H1 (cell line): Measurements from ENCODE around the gene KHDRBS2. TPM values are rescaled to one million over a fixed set of nuclear protein-coding genes. Genes with fewer than 3 reads are reported as not detected.

Experiments used
- CTCF ChIA-PET: fragments of 300-600 bp; sonication (Branson Sonifier 250); formaldehyde crosslinking; loops from one replicate; lab custom pipeline; 2021; ENCODE audit not compliant: partially characterized antibody; lab: Charles Lee
- POLR2A ChIA-PET: fragments of 300-600 bp; sonication (Branson Sonifier 250); formaldehyde crosslinking; loops from one replicate; lab custom pipeline; 2021; ENCODE audit warnings: inconsistent platforms; ENCODE audit not compliant: partially characterized antibody; lab: Charles Lee
- DNase-seq, 2 experiments: peaks; one replicate each; pipeline versions ENCODE4 v3.0.0 to v3.0.0-alpha.2; 2010 to 2022; ENCODE audit warnings: low spot score in 2 of 2, low read depth in 1 of 2, mixed read lengths in 1 of 2
- FAIRE-seq: peaks from 2 replicates; lab custom pipeline; 2011; peaks lifted over from hg19 to GRCh38; lab: Jason Lieb, UNC
- H2AFZ ChIP-seq: 2 replicates; pipeline ENCODE4 v1.8.1; 2012; ENCODE audit warnings: low read length, inconsistent platforms
- H2AK5ac ChIP-seq: 2 replicates; pipeline ENCODE4 v1.6.1; 2013; ENCODE audit warnings: low read depth, low read length
- H2BK120ac ChIP-seq: replicated peaks from 2 replicates; pipeline ENCODE3; 2013; ENCODE audit warnings: low read depth, low read length, inconsistent platforms
- H2BK12ac ChIP-seq: 2 replicates; pipeline ENCODE4 v1.6.1; 2013; ENCODE audit warnings: low read depth, low read length
- H2BK15ac ChIP-seq: 2 replicates; pipeline ENCODE4 v1.6.1; 2013; ENCODE audit warnings: low read length
- H2BK20ac ChIP-seq: 2 replicates; pipeline ENCODE4 v1.6.1; 2013; ENCODE audit warnings: low read length
- H2BK5ac ChIP-seq: 2 replicates; pipeline ENCODE4 v1.6.1; 2013; ENCODE audit warnings: low read depth, low read length
- H3K14ac ChIP-seq: 2 replicates; pipeline ENCODE4 v1.6.1; 2013; ENCODE audit warnings: inconsistent platforms; ENCODE audit not compliant: insufficient read length
- H3K18ac ChIP-seq: 2 replicates; pipeline ENCODE4 v1.6.1; 2013; ENCODE audit warnings: low read length; ENCODE audit errors: extremely low read depth
- H3K23ac ChIP-seq: 2 replicates; pipeline ENCODE4 v1.6.1; 2013; ENCODE audit warnings: inconsistent platforms; ENCODE audit not compliant: insufficient read length
- H3K23me2 ChIP-seq: 2 replicates; pipeline ENCODE4 v1.6.1; 2013; ENCODE audit warnings: low read depth, low read length
- H3K27ac ChIP-seq: 2 replicates; pipeline ENCODE4 v1.6.1; 2011; ENCODE audit warnings: low read depth, low read length, inconsistent platforms
- H3K27me3 ChIP-seq, 4 experiments: replicated peaks in 1 of 4; 1 replicate in 1 of 4; 2 replicates in 3 of 4; pipeline versions ENCODE4 v1.6.1 to v1.8.1; 2011 to 2013; ENCODE audit warnings: low read length in 3 of 4, mild to moderate bottlenecking in 3 of 4, inconsistent platforms in 2 of 4, mixed read lengths in 2 of 4, moderate library complexity in 1 of 4; ENCODE audit not compliant: control insufficient read depth in 3 of 4, insufficient read depth in 3 of 4; ENCODE audit errors: extremely low read depth in 1 of 4
- H3K36me3 ChIP-seq, 4 experiments: 2 replicates each; pipeline versions ENCODE4 v1.6.1 to v1.8.1; 2011 to 2013; ENCODE audit warnings: mild to moderate bottlenecking in 4 of 4, low read length in 3 of 4, moderate library complexity in 2 of 4, control low read depth in 1 of 4, inconsistent platforms in 1 of 4; ENCODE audit not compliant: insufficient read depth in 4 of 4, control insufficient read depth in 2 of 4
- H3K4ac ChIP-seq: replicated peaks from 2 replicates; pipeline ENCODE3; 2013; ENCODE audit warnings: low read length, low read depth, mixed read lengths, inconsistent platforms; ENCODE audit not compliant: insufficient read length
- H3K4me1 ChIP-seq, 4 experiments: replicated peaks in 1 of 4; 1 replicate in 1 of 4; 2 replicates in 3 of 4; pipeline versions ENCODE4 v1.6.1 to v1.8.1; 2011 to 2013; ENCODE audit warnings: low read length in 3 of 4, inconsistent platforms in 2 of 4, mixed read lengths in 1 of 4; ENCODE audit not compliant: insufficient read depth in 4 of 4, control insufficient read depth in 3 of 4
- H3K4me2 ChIP-seq, 2 experiments: 2 replicates each; pipeline versions ENCODE4 v1.6.1 to v1.8.1; 2011 to 2013; ENCODE audit warnings: low read depth in 2 of 2, low read length in 2 of 2, control low read depth in 1 of 2, inconsistent platforms in 1 of 2, mild to moderate bottlenecking in 1 of 2; ENCODE audit not compliant: insufficient read depth in 1 of 2
- H3K4me3 ChIP-seq, 4 experiments: fragments of 200-600, 300-600 bp in 1 of 4; sonication (generic), shearing (Covaris generic), sonication (Bioruptor Twin) in 1 of 4; 2 replicates each; pipeline versions ENCODE4 v1.5.1 to v1.8.1; 2011 to 2016; ENCODE audit warnings: low read length in 4 of 4, low read depth in 3 of 4, control low read depth in 2 of 4, inconsistent platforms in 2 of 4, mild to moderate bottlenecking in 2 of 4, mixed read lengths in 1 of 4, moderate library complexity in 1 of 4; ENCODE audit not compliant: insufficient read depth in 2 of 4; ENCODE audit errors: extremely low read depth in 1 of 4
- H3K56ac ChIP-seq: replicated peaks from 2 replicates; pipeline ENCODE3; 2013; ENCODE audit warnings: low read depth, mild to moderate bottlenecking, mixed read lengths, low read length, inconsistent platforms; ENCODE audit not compliant: insufficient read length
- H3K79me1 ChIP-seq: 2 replicates; pipeline ENCODE4 v1.6.1; 2013; ENCODE audit warnings: low read depth, low read length, control low read depth
- H3K79me2 ChIP-seq, 2 experiments: 2 replicates each; pipeline versions ENCODE4 v1.6.1 to v1.8.1; 2012 to 2013; ENCODE audit warnings: low read length in 2 of 2, mild to moderate bottlenecking in 2 of 2, inconsistent platforms in 1 of 2; ENCODE audit not compliant: insufficient read depth in 2 of 2, control insufficient read depth in 1 of 2
- H3K9ac ChIP-seq, 4 experiments: replicated peaks in 1 of 4; 1 replicate in 1 of 4; 2 replicates in 3 of 4; pipeline versions ENCODE4 v1.6.1 to v1.8.1; 2011 to 2013; ENCODE audit warnings: low read depth in 3 of 4, low read length in 3 of 4, control low read depth in 2 of 4, mild to moderate bottlenecking in 2 of 4, moderate library complexity in 2 of 4, inconsistent platforms in 1 of 4; ENCODE audit errors: extremely low read depth in 1 of 4
- H3K9me3 ChIP-seq, 2 experiments: 2 replicates each; pipeline versions ENCODE4 v1.6.1 to v1.8.1; 2012 to 2013; ENCODE audit warnings: mild to moderate bottlenecking in 2 of 2, moderate library complexity in 2 of 2, control low read depth in 1 of 2, inconsistent platforms in 1 of 2, low read depth in 1 of 2, low read length in 1 of 2, mixed read lengths in 1 of 2; ENCODE audit not compliant: insufficient read depth in 2 of 2
- H4K20me1 ChIP-seq, 2 experiments: replicated peaks in 1 of 2; 2 replicates each; pipeline versions ENCODE3 to v1.8.1; 2011 to 2013; ENCODE audit warnings: inconsistent platforms in 2 of 2, low read length in 2 of 2, mild to moderate bottlenecking in 1 of 2; ENCODE audit not compliant: insufficient read depth in 2 of 2, control insufficient read depth in 1 of 2
- H4K5ac ChIP-seq: 2 replicates; pipeline ENCODE4 v1.6.1; 2013; ENCODE audit warnings: low read length, low read depth, mixed read lengths, inconsistent platforms; ENCODE audit not compliant: insufficient read length
- H4K8ac ChIP-seq: 2 replicates; pipeline ENCODE4 v1.8.0; 2013; ENCODE audit warnings: mild to moderate bottlenecking, moderate library complexity, low read length, inconsistent platforms; ENCODE audit not compliant: insufficient read depth; ENCODE audit errors: extremely low read depth
- H4K91ac ChIP-seq: replicated peaks from 2 replicates; pipeline ENCODE3; 2013; ENCODE audit warnings: low read length, mixed read lengths, inconsistent platforms; ENCODE audit not compliant: insufficient read length
- BACH1 ChIP-seq: IDR thresholded peaks from 2 replicates; pipeline ENCODE4 v1.6.1; 2012; ENCODE audit warnings: low read length, improper control_type of control experiment
- BCL11A ChIP-seq, 2 experiments: IDR thresholded peaks; one replicate each; pipeline ENCODE4 v1.6.1; 2011; ENCODE audit warnings: low read depth in 2 of 2, low read length in 2 of 2, mild to moderate bottlenecking in 2 of 2
- CHD2 ChIP-seq: IDR thresholded peaks from 2 replicates; pipeline ENCODE4 v1.6.1; 2012; ENCODE audit warnings: low read length, improper control_type of control experiment
- CREB1 ChIP-seq: IDR thresholded peaks from 2 replicates; pipeline ENCODE4 v1.6.1; 2012; ENCODE audit warnings: inconsistent platforms
- EGR1 ChIP-seq: IDR thresholded peaks from 2 replicates; pipeline ENCODE4 v1.6.1; 2011; ENCODE audit warnings: low read depth, low read length, borderline replicate concordance
- FOSL1 ChIP-seq: IDR thresholded peaks from 2 replicates; pipeline ENCODE4 v1.6.1; 2011; ENCODE audit warnings: mild to moderate bottlenecking, low read depth, low read length, moderate library complexity; ENCODE audit not compliant: insufficient read depth
- GTF2F1 ChIP-seq: IDR thresholded peaks from 2 replicates; pipeline ENCODE4 v1.6.1; 2012; ENCODE audit warnings: low read depth, low read length, improper control_type of control experiment, borderline replicate concordance
- NRF1 ChIP-seq: IDR thresholded peaks from 2 replicates; pipeline ENCODE4 v1.6.1; 2011; ENCODE audit warnings: mild to moderate bottlenecking, low read depth, low read length, improper control_type of control experiment
- RBBP5 ChIP-seq: IDR thresholded peaks from 2 replicates; pipeline ENCODE4 v1.7.1; 2012; ENCODE audit warnings: low read depth, mild to moderate bottlenecking, inconsistent platforms, low read length, moderate library complexity, borderline replicate concordance
- RXRA ChIP-seq: IDR thresholded peaks from 2 replicates; pipeline ENCODE4 v1.6.1; 2011; ENCODE audit warnings: low read depth, mild to moderate bottlenecking, low read length, moderate library complexity; ENCODE audit not compliant: insufficient read depth
- TBP ChIP-seq: IDR thresholded peaks from 2 replicates; pipeline ENCODE4 v1.6.1; 2011; ENCODE audit warnings: low read depth, low read length, improper control_type of control experiment
- WGBS, 2 experiments: shearing (Covaris generic) in 1 of 2; methylation state at CpG; one replicate each; pipeline versions ENCODE4 v1.1.6 to v1.1.7; 2013 to 2015; ENCODE audit warnings: low lambda C conversion rate in 2 of 2, mixed read lengths in 2 of 2, inconsistent platforms in 1 of 2, low coverage in 1 of 2, missing lambda C conversion rate in 1 of 2; ENCODE audit not compliant: insufficient replicate concordance in 2 of 2, insufficient coverage in 1 of 2, insufficient read length in 1 of 2; ENCODE audit errors: extremely low coverage in 1 of 2, missing lambda C conversion rate in 1 of 2; 5-methylcytosine and 5-hydroxymethylcytosine counted together
- polyA plus RNA-seq, 7 experiments: library from polyadenylated mRNA; depleted of rRNA in 3 of 7; stranded (reverse) in 5 of 7; unstranded in 2 of 7; fragments of >200 nt in 5 of 7; fragments of 200-250 nt in 2 of 7; gene quantifications; 1 replicate in 5 of 7; 2 replicates in 1 of 7; 4 replicates in 1 of 7; pipeline versions ENCODE4 v1.2.1 to v1.2.3, GENCODE V29; 2011 to 2013; ENCODE audit warnings: missing spikeins in 2 of 7, mixed read lengths in 2 of 7
- total RNA-seq: library from RNA; stranded (reverse); fragmentation: NEBNext Ultra II Directional; extraction: Animal tissue kit (Norgen Biotek cat#: 25700); gene quantifications from 2 replicates; pipeline ENCODE4 v1.2.1, GENCODE V29; 2021
- TF ChIP-seq, protein P1 (sequence below): IDR thresholded peaks from 2 replicates; pipeline ENCODE4 v1.6.1; 2012; ENCODE audit warnings: inconsistent platforms
- TF ChIP-seq, protein P2 (sequence below): IDR thresholded peaks from 2 replicates; pipeline ENCODE4 v1.6.1; 2012; ENCODE audit warnings: low read length, inconsistent platforms

Gene KHDRBS2
- total and polyA plus RNA-seq, 2 of the 8 experiments (the other 6 are each of a cell fraction or from before 2014, with no cell fraction given), result 5.2 to 7.7 TPM

DNA sequence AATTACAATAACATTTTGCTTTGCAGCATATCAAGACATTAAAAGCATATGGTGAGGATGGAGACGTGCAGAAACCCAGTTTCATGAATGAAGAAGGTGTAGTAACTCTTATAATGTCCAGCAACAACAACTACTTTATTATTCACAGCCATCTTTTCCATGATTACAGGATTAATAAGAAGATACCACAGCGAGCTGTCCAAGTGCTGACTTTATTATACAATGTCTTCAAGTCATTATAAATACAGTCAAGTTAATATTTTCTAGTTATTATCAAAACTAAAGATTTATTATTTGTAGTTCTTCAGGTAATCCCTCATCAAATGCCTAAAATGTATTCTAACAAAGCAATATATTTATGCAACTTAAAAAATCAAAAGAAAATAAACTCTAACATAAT is 2.5 kb upstream of the KHDRBS2 start:
- Histone ChIP-seq H4K8ac (no peak overlapping the region), H3K36me3 (no peaks in the 10 kb centered on the region), H2BK15ac (no peak overlapping the region), H3K79me1 (no peaks in the 10 kb centered on the region), H3K9ac (no peak overlapping the region), H3K27me3 (no peaks in the 10 kb centered on the region), H4K5ac (no peak overlapping the region), H3K4me2 (no peak overlapping the region), H4K20me1 (no peaks in the 10 kb centered on the region), H3K79me2 (peaks cover 0 to 18% of the 10 kb centered on the region in 2 experiments; a peak in 2 of 4 replicates), H3K4ac (no peak overlapping the region), H2BK12ac (no peak overlapping the region), H3K23ac (no peak overlapping the region), H3K14ac (no peak overlapping the region), H2AK5ac (no peak overlapping the region), H3K4me3 (no peak overlapping the region), H2BK20ac (no peak overlapping the region), H3K23me2 (peaks cover 12% of the 10 kb centered on the region), H4K91ac (no peak overlapping the region), H3K4me1 (peaks cover 0 to 2% (median 0%) of the 10 kb centered on the region in 4 experiments; a peak in 1 of 7 replicates), H2AFZ (no peak overlapping the region), H3K56ac (no peak overlapping the region), H3K27ac (no peak overlapping the region), H3K9me3 (no peaks in the 10 kb centered on the region), H3K18ac (no peak overlapping the region), H2BK5ac (no peak overlapping the region), H2BK120ac (no peak overlapping the region)
- WGBS, 2 experiments, result 93% methylated on average over 2 of the region's 2 CpGs; no CpG with 5 or more reads in 1 of the 2 experiments
- no peak for FAIRE-seq
- POLR2A ChIA-PET, result no interaction called here
- CTCF ChIA-PET, result no interaction called here
- no peak for DNase-seq
- TF ChIP-seq BACH1, result no peak
- no peak for TF ChIP-seq EGR1
- TF ChIP-seq BCL11A (IDR thresholded peaks at IDR 0.05; ENCODE audit: low read depth in 2 of 2, low read length in 2 of 2), result no peak
- TF ChIP-seq, protein P1, sequence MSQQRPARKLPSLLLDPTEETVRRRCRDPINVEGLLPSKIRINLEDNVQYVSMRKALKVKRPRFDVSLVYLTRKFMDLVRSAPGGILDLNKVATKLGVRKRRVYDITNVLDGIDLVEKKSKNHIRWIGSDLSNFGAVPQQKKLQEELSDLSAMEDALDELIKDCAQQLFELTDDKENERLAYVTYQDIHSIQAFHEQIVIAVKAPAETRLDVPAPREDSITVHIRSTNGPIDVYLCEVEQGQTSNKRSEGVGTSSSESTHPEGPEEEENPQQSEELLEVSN, result no peak
- TF ChIP-seq RXRA, result no peak
- TF ChIP-seq CHD2, result no peak
- no peak for TF ChIP-seq FOSL1
- no peak for TF ChIP-seq CREB1
- TF ChIP-seq, protein P2, sequence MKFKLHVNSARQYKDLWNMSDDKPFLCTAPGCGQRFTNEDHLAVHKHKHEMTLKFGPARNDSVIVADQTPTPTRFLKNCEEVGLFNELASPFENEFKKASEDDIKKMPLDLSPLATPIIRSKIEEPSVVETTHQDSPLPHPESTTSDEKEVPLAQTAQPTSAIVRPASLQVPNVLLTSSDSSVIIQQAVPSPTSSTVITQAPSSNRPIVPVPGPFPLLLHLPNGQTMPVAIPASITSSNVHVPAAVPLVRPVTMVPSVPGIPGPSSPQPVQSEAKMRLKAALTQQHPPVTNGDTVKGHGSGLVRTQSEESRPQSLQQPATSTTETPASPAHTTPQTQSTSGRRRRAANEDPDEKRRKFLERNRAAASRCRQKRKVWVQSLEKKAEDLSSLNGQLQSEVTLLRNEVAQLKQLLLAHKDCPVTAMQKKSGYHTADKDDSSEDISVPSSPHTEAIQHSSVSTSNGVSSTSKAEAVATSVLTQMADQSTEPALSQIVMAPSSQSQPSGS, result no peak
- TF ChIP-seq RBBP5, result no peak
- no peak for TF ChIP-seq NRF1
- no peak for TF ChIP-seq GTF2F1
- TF ChIP-seq TBP, result no peak
